ENCODE results near the gene SFMBT2.

SFMBT2 gene

DNA sequence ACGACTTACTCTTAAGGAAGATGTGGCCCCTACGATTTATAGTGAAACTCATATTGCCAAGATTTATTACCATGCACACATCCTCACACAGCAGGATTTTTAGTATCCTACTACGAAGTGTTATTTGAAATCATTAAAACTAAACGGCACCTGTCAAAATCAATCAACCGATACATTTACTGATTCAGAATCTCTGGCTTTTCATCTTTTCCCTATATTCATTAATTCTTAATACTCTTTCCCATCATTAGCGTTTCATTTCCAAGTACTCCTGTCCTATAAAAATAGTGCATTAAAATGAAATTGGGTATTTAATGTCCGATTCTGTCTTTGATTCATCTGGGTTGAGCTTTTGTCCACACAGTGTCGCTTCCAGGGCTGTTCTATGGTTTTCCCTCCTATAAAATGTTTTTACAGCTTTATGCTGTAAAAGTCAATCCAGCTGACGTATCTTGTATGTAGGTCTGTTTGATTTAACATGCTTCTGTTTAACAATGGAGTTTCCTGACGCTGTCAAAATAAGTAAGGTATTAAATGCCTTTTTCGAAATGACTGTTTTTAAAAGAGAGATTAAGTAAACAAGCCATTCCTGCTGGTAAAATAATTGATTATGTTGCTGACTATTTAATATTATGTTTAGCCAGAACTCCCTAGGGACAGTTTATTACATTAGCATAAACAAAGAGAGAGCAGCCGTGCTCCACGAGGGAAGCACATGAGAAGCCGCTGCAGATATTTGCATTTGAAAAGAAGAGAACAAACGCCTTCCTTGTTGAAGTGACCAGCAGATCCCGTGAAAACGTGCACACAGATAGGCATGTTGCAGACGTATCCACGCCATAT, 22.3 kb upstream of the SFMBT2 start:
- POLR2A ChIA-PET, result no interaction called here
- CTCF ChIA-PET, result no interaction called here
- TF ChIP-seq HDGF (IDR thresholded peaks at IDR 0.05; ENCODE audit: borderline replicate concordance) (no peak), NFRKB (IDR thresholded peaks at IDR 0.05) (no peak), ELF4 (IDR thresholded peaks at IDR 0.05) (no peak), SP1 (IDR thresholded peaks at IDR 0.05) (no peak), FOXK2 (IDR thresholded peaks at IDR 0.05) (peak; percentile 85; the same call in 1 of the 2 replicates), LEF1 (IDR thresholded peaks at IDR 0.05; ENCODE audit: borderline replicate concordance) (peak; percentile 38; the same call in 1 of the 2 replicates), ZNF384 (IDR thresholded peaks at IDR 0.05) (peak; percentile 47; the same call in 1 of the 2 replicates), TARDBP (IDR thresholded peaks at IDR 0.05) (0 out of 2 replicates have a peak, but pooled peaks have one; percentile 22), FOXA1 (IDR thresholded peaks at IDR 0.05) (peak; percentile 98), FOXM1 (IDR thresholded peaks at IDR 0.05; ENCODE audit: borderline replicate concordance) (peak; percentile 90), BHLHE40 (IDR thresholded peaks at IDR 0.05; ENCODE audit: borderline replicate concordance) (no peak), SUZ12 (IDR thresholded peaks at IDR 0.05) (no peak), L3MBTL2 (conservative IDR thresholded peaks at IDR 0.05) (peak; percentile 85), CTBP1 (IDR thresholded peaks at IDR 0.05; ENCODE audit: borderline replicate concordance) (peak; percentile 99), ARNT (IDR thresholded peaks at IDR 0.05) (peak; percentile 94)
- TF ChIP-seq, protein P1, sequence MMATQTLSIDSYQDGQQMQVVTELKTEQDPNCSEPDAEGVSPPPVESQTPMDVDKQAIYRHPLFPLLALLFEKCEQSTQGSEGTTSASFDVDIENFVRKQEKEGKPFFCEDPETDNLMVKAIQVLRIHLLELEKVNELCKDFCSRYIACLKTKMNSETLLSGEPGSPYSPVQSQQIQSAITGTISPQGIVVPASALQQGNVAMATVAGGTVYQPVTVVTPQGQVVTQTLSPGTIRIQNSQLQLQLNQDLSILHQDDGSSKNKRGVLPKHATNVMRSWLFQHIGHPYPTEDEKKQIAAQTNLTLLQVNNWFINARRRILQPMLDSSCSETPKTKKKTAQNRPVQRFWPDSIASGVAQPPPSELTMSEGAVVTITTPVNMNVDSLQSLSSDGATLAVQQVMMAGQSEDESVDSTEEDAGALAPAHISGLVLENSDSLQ (IDR thresholded peaks at IDR 0.05), result peak; percentile 96
- peak; percentile 66 for DNase-seq (ENCODE audit: extremely low spot score)

DNA sequence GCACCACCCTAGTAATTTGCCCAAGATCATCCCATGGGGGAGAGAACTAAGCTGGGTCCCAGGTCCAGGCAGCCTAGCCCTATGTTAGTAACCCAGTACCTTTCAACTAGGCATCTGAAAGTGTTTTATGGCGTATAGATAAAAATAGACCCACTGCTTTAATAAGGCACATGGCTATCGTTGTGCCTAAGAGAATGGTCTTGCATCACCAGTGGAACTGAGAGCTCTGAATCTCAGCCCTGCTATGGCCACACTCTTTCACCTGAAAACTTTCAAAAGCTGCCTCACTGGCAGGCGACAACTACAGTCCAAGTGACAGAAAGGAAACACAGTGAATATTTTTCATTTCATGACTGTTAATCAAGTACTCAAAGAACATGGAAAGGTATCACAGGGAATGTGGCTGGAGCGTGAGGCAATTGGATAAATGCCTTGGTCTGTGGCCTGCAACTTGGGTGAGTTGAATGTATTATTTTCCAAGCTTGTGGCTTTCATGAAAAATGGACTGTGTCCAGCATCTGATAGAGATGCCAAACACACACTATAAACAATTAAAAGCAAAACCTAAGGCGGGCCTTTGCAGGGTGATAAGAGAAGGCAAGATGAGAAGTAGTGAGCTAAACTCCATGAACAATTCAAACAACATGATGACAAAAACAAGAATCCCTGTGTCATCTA, 18.0 kb upstream of the SFMBT2 start:
- ChIA-PET POLR2A (interaction anchor here (1.0 to 1.4 kb wide), 2 partner anchors 18 to 66 kb away, joined by 3 to 4 read pairs; partner anchors contain the start of gene SFMBT2), CTCF (interaction anchor here (0.5 kb wide), 1 partner anchor 456 kb away, joined by 3 read pairs; no protein-coding TSS in a partner anchor)
- TF ChIP-seq SUZ12 (IDR thresholded peaks at IDR 0.05), result no peak
- no peak for TF ChIP-seq FOXA1 (IDR thresholded peaks at IDR 0.05)
- TF ChIP-seq FOXK2 (IDR thresholded peaks at IDR 0.05), result no peak
- no peak for TF ChIP-seq L3MBTL2 (conservative IDR thresholded peaks at IDR 0.05)
- TF ChIP-seq NFRKB (IDR thresholded peaks at IDR 0.05), result no peak
- TF ChIP-seq ARNT (IDR thresholded peaks at IDR 0.05), result no peak
- no peak for TF ChIP-seq CTBP1 (IDR thresholded peaks at IDR 0.05; ENCODE audit: borderline replicate concordance)
- no peak for TF ChIP-seq LEF1 (IDR thresholded peaks at IDR 0.05; ENCODE audit: borderline replicate concordance)
- TF ChIP-seq FOXM1 (IDR thresholded peaks at IDR 0.05; ENCODE audit: borderline replicate concordance), result no peak
- no peak for TF ChIP-seq BHLHE40 (IDR thresholded peaks at IDR 0.05; ENCODE audit: borderline replicate concordance)
- TF ChIP-seq HDGF (IDR thresholded peaks at IDR 0.05; ENCODE audit: borderline replicate concordance), result no peak
- TF ChIP-seq, protein P1 (IDR thresholded peaks at IDR 0.05), result no peak
- no peak for TF ChIP-seq SP1 (IDR thresholded peaks at IDR 0.05)
- no peak; the same call in 1 of the 2 replicates for TF ChIP-seq ELF4 (IDR thresholded peaks at IDR 0.05)
- no peak for TF ChIP-seq ZNF384 (IDR thresholded peaks at IDR 0.05)
- TF ChIP-seq TARDBP (IDR thresholded peaks at IDR 0.05), result no peak
- DNase-seq (ENCODE audit: extremely low spot score), result no peak

DNA sequence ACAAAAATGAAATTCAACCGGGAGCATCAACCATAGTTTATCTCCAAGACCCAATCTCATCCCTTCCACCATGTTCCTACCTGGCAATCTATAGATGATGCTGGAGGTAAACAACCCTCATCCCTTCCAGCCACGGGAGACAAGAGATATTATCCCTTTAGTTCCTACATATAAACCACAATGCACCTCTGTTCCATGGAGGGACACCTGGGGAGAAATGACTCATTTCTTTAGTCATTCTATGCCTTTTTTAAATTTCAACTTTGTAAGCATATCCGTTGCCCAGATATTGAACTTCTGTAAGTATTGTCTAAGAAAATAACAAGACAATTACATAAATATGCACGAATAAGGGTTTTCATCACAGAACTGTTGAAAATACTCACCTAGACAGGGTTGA, 15.5 kb upstream of the SFMBT2 start:
- TF ChIP-seq FOXM1 (IDR thresholded peaks at IDR 0.05; ENCODE audit: borderline replicate concordance), result no peak
- no peak for TF ChIP-seq NFRKB (IDR thresholded peaks at IDR 0.05)
- no peak for TF ChIP-seq HDGF (IDR thresholded peaks at IDR 0.05; ENCODE audit: borderline replicate concordance)
- no peak for TF ChIP-seq ARNT (IDR thresholded peaks at IDR 0.05)
- no peak for TF ChIP-seq FOXK2 (IDR thresholded peaks at IDR 0.05)
- TF ChIP-seq FOXA1 (IDR thresholded peaks at IDR 0.05), result no peak
- TF ChIP-seq ZNF384 (IDR thresholded peaks at IDR 0.05), result no peak
- TF ChIP-seq ELF4 (IDR thresholded peaks at IDR 0.05), result no peak
- TF ChIP-seq SUZ12 (IDR thresholded peaks at IDR 0.05), result no peak
- TF ChIP-seq TARDBP (IDR thresholded peaks at IDR 0.05), result no peak
- TF ChIP-seq L3MBTL2 (conservative IDR thresholded peaks at IDR 0.05), result no peak
- TF ChIP-seq BHLHE40 (IDR thresholded peaks at IDR 0.05; ENCODE audit: borderline replicate concordance), result no peak
- TF ChIP-seq, protein P1 (IDR thresholded peaks at IDR 0.05), result no peak
- no peak for TF ChIP-seq SP1 (IDR thresholded peaks at IDR 0.05)
- no peak for TF ChIP-seq LEF1 (IDR thresholded peaks at IDR 0.05; ENCODE audit: borderline replicate concordance)
- no peak for TF ChIP-seq CTBP1 (IDR thresholded peaks at IDR 0.05; ENCODE audit: borderline replicate concordance)
- no peak for DNase-seq (ENCODE audit: extremely low spot score)
- POLR2A ChIA-PET, result no interaction called here
- CTCF ChIA-PET, result no interaction called here

DNA sequence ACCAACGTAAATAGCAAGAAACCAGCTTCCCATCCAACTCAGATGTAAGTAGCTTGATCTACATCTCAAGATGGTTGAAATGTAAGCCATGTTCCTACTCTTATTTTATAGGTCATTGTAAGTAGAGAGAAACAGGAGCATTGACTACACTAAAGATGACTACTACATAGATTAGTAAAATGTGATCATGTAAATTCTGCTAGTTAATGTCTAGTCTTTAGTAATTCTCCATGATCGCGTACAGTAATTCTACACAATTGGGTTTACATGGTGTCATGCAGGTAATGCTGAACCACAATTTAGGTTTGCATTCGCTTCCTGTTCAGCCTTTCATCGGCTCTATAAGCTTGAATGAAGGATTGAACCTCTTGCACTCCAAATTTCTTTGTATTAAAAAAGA, 14.9 kb upstream of the SFMBT2 start:
- CTCF ChIA-PET, result no interaction called here

More for the DNA sequence above, 14.9 kb upstream of the SFMBT2 start:
- POLR2A ChIA-PET, result no interaction called here
- DNase-seq (ENCODE audit: extremely low spot score), result no peak
- TF ChIP-seq HDGF (IDR thresholded peaks at IDR 0.05; ENCODE audit: borderline replicate concordance) (no peak), L3MBTL2 (conservative IDR thresholded peaks at IDR 0.05) (no peak), FOXA1 (IDR thresholded peaks at IDR 0.05) (no peak), LEF1 (IDR thresholded peaks at IDR 0.05; ENCODE audit: borderline replicate concordance) (no peak), SUZ12 (IDR thresholded peaks at IDR 0.05) (no peak), NFRKB (IDR thresholded peaks at IDR 0.05) (no peak), ZNF384 (IDR thresholded peaks at IDR 0.05) (no peak), FOXK2 (IDR thresholded peaks at IDR 0.05) (no peak), FOXM1 (IDR thresholded peaks at IDR 0.05; ENCODE audit: borderline replicate concordance) (no peak), SP1 (IDR thresholded peaks at IDR 0.05) (no peak), CTBP1 (IDR thresholded peaks at IDR 0.05; ENCODE audit: borderline replicate concordance) (no peak), ELF4 (IDR thresholded peaks at IDR 0.05) (no peak), TARDBP (IDR thresholded peaks at IDR 0.05) (no peak), BHLHE40 (IDR thresholded peaks at IDR 0.05; ENCODE audit: borderline replicate concordance) (no peak), ARNT (IDR thresholded peaks at IDR 0.05) (no peak)
- TF ChIP-seq, protein P1 (IDR thresholded peaks at IDR 0.05), result no peak

Data from HEK293T (cell line).